Hepatocyte (in vitro differentiated cells): Measurements from ENCODE around the gene MALAT1. TPM values are rescaled to one million over a fixed set of nuclear protein-coding genes. Genes with fewer than 3 reads are reported as not detected.

ENCODE experiments used
- DNase-seq: peaks from one replicate; pipeline ENCODE4 v3.0.0-alpha.2; 2016; ENCODE audit warnings: low spot score
- H2AFZ ChIP-seq: fragments of 200-600 bp; sonication (generic); 2 replicates; pipeline ENCODE4 v1.6.0; 2016; ENCODE audit warnings: antibody characterized with exemption, mild to moderate bottlenecking
- H3K27ac ChIP-seq: fragments of 200-600 bp; sonication (generic); 2 replicates; pipeline ENCODE4 v1.5.1; 2016; ENCODE audit warnings: mild to moderate bottlenecking
- H3K27me3 ChIP-seq: fragments of 200-600 bp; sonication (generic); 2 replicates; pipeline ENCODE4 v1.6.1; 2016
- H3K36me3 ChIP-seq: fragments of 200-600 bp; sonication (generic); replicated peaks from 2 replicates; pipeline ENCODE4 v1.5.1; 2016; ENCODE audit warnings: low read depth; ENCODE audit not compliant: insufficient read depth
- H3K4me1 ChIP-seq: fragments of 200-600 bp; sonication (generic); 2 replicates; pipeline ENCODE4 v1.5.1; 2016; ENCODE audit warnings: mild to moderate bottlenecking, moderate library complexity; ENCODE audit not compliant: insufficient read depth
- H3K4me2 ChIP-seq: fragments of 200-600 bp; sonication (generic); 2 replicates; pipeline ENCODE4 v1.6.0; 2016
- H3K4me3 ChIP-seq: fragments of 200-600 bp; sonication (generic); 2 replicates; pipeline ENCODE4 v1.5.1; 2016; ENCODE audit warnings: mild to moderate bottlenecking
- H3K79me2 ChIP-seq: fragments of 200-600 bp; sonication (generic); 2 replicates; pipeline ENCODE4 v1.6.0; 2017; ENCODE audit warnings: mild to moderate bottlenecking
- H3K9me2 ChIP-seq: fragments of 200-600 bp; sonication (generic); replicated peaks from 2 replicates; pipeline ENCODE4 v1.6.0; 2017; ENCODE audit warnings: mild to moderate bottlenecking; ENCODE audit not compliant: insufficient read depth
- H3K9me3 ChIP-seq: fragments of 200-600 bp; sonication (generic); 2 replicates; pipeline ENCODE4 v1.5.1; 2016; ENCODE audit warnings: low read depth, mild to moderate bottlenecking
- H4K20me1 ChIP-seq: fragments of 200-600 bp; sonication (generic); 2 replicates; pipeline ENCODE4 v1.6.0; 2016; ENCODE audit warnings: mild to moderate bottlenecking; ENCODE audit not compliant: insufficient read depth, poor library complexity, severe bottlenecking
- CTCF ChIP-seq: fragments of 200-600 bp; sonication (generic); IDR thresholded peaks from 2 replicates; pipeline ENCODE4 v1.5.1; 2016; ENCODE audit warnings: antibody characterized with exemption, mild to moderate bottlenecking; ENCODE audit not compliant: poor library complexity
- EZH2 ChIP-seq: fragments of 200-600 bp; sonication (generic); IDR thresholded peaks from 2 replicates; pipeline ENCODE4 v1.6.1; 2016; ENCODE audit warnings: antibody characterized with exemption, mild to moderate bottlenecking, borderline replicate concordance
- EZH2phosphoT487 ChIP-seq: fragments of 200-600 bp; sonication (generic); IDR thresholded peaks from one replicate; pipeline ENCODE4 v1.6.1; 2018; ENCODE audit warnings: antibody characterized with exemption, mild to moderate bottlenecking, low read depth, moderate library complexity; ENCODE audit not compliant: unreplicated experiment, severe bottlenecking
- WGBS: methylation state at CpG from one replicate; pipeline ENCODE4 v1.1.6; 2016; ENCODE audit warnings: low lambda C conversion rate; ENCODE audit errors: missing lambda C conversion rate; 5-methylcytosine and 5-hydroxymethylcytosine counted together
- polyA plus RNA-seq: library from polyadenylated mRNA; unstranded; fragments of >200 nt; fragmentation: Nextera tagmentation; extraction: Ambion mirVana; gene quantifications from 2 replicates; pipeline ENCODE4 v1.2.1, GENCODE V29; 2016
- total RNA-seq: library from RNA; depleted of rRNA; stranded (reverse); fragments of >200 nt; gene quantifications from 2 replicates; pipeline ENCODE4 v1.2.3, GENCODE V29; 2014

MALAT1 gene
- total and polyA plus RNA-seq, 2 experiments from 2014 or later, result 8,000 to 16,690 TPM

- peaks cover 77% of the 10 kb centered on the region for H4K20me1 ChIP-seq
- 0% methylated on average over 3 of the region's 3 CpGs for WGBS
- DNase-seq, result peak; percentile 38
Measured at GRCh38 chr11:65501472-65502273, 2.8 kb downstream of the MALAT1 start.

GRCh38 chr11:65502274-65502554 is 3.4 kb downstream of the MALAT1 start:
- Histone ChIP-seq H3K79me2 (peaks cover 87% of the 10 kb centered on the region), H3K4me3 (peak overlapping the region; percentile 74), H3K4me2 (peak overlapping the region; percentile 87), H2AFZ (no peak overlapping the region), H3K9me2 (no peaks in the 10 kb centered on the region), H3K4me1 (no peaks in the 10 kb centered on the region), H3K27ac (peak overlapping the region; percentile 99), H4K20me1 (peaks cover 80% of the 10 kb centered on the region), H3K9me3 (no peaks in the 10 kb centered on the region), H3K27me3 (no peaks in the 10 kb centered on the region), H3K36me3 (peaks cover 30% of the 10 kb centered on the region)
- TF ChIP-seq EZH2phosphoT487 (no peak), CTCF (no peak), EZH2 (no peak)
- no peak for DNase-seq

More at GRCh38 chr11:65501472-65502273, 2.8 kb downstream of the MALAT1 start:
- no peak overlapping the region for H2AFZ ChIP-seq
- peak overlapping the region; percentile 87 for H3K4me2 ChIP-seq
- H3K27me3 ChIP-seq, result no peaks in the 10 kb centered on the region
- peaks cover 30% of the 10 kb centered on the region for H3K36me3 ChIP-seq
- H3K9me2 ChIP-seq, result no peaks in the 10 kb centered on the region
- H3K9me3 ChIP-seq, result no peaks in the 10 kb centered on the region
- H3K4me1 ChIP-seq, result peaks cover 4% of the 10 kb centered on the region
- peaks cover 90% of the 10 kb centered on the region for H3K79me2 ChIP-seq
- peak overlapping the region; percentile 99 for H3K27ac ChIP-seq
- TF ChIP-seq EZH2phosphoT487 (peak; percentile 29), CTCF (no peak)
- H3K4me3 ChIP-seq, result peak overlapping the region; percentile 74

GRCh38 chr11:65502555-65503367 is 3.9 kb downstream of the MALAT1 start:
- Histone ChIP-seq H3K27ac (peak overlapping the region; percentile 99), H3K4me2 (peak overlapping the region; percentile 87), H3K9me3 (no peaks in the 10 kb centered on the region), H3K79me2 (peaks cover 86% of the 10 kb centered on the region), H3K4me3 (peak overlapping the region; percentile 74), H4K20me1 (peaks cover 80% of the 10 kb centered on the region), H3K4me1 (no peaks in the 10 kb centered on the region), H3K36me3 (peaks cover 30% of the 10 kb centered on the region), H3K27me3 (no peaks in the 10 kb centered on the region), H2AFZ (no peak overlapping the region), H3K9me2 (no peaks in the 10 kb centered on the region)
- 1% methylated on average over 6 of the region's 6 CpGs for WGBS
- TF ChIP-seq CTCF (no peak), EZH2phosphoT487 (peak; percentile 39)
- peak; percentile 31 for DNase-seq
